Measurements from ENCODE around the gene SAMHD1. TPM values are rescaled to one million over a fixed set of nuclear protein-coding genes. Genes with fewer than 3 reads are reported as not detected.

The SAMHD1 gene
- total and polyA plus RNA-seq, 10 donors: 52.3 to 238 (median 195) TPM

DNA sequence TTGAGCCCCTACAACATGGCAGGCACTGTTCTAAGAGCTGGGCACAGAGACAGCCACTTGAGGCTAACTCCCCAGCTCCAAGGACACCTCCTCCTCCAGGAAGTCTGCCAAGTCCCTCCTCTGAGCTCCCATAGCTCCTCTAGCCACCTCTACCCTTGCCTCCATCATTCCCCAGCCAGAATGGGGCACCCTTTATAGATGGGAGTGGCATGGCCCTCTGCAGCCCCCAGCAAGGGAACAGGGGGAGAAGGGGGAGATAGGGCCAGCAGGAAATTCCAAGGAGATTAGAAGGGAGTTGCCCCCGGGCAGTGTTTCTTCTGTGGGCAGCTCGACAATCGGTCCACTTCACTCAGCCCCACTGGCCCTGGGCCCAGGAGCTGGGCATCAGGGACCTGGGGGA lies 95.3 kb downstream of the SAMHD1 start:
- no peak for TF ChIP-seq POLR2A (IDR thresholded peaks at IDR 0.05)
- TF ChIP-seq, protein P1, sequence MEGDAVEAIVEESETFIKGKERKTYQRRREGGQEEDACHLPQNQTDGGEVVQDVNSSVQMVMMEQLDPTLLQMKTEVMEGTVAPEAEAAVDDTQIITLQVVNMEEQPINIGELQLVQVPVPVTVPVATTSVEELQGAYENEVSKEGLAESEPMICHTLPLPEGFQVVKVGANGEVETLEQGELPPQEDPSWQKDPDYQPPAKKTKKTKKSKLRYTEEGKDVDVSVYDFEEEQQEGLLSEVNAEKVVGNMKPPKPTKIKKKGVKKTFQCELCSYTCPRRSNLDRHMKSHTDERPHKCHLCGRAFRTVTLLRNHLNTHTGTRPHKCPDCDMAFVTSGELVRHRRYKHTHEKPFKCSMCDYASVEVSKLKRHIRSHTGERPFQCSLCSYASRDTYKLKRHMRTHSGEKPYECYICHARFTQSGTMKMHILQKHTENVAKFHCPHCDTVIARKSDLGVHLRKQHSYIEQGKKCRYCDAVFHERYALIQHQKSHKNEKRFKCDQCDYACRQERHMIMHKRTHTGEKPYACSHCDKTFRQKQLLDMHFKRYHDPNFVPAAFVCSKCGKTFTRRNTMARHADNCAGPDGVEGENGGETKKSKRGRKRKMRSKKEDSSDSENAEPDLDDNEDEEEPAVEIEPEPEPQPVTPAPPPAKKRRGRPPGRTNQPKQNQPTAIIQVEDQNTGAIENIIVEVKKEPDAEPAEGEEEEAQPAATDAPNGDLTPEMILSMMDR (IDR thresholded peaks at IDR 0.05 in 8 of 11, conservative IDR thresholded peaks at IDR 0.05 in 3 of 11): no peak
- no peak for TF ChIP-seq POLR2AphosphoS5 (IDR thresholded peaks at IDR 0.05)
- no peak overlapping the region for H3K4me3 ChIP-seq
- no peaks in the 10 kb centered on the region for H3K27me3 ChIP-seq (replicated peaks in 1 of 7)
- H3K36me3 ChIP-seq: no peaks in the 10 kb centered on the region
- WGBS, 5 donors: 37 to 75% (median 61%) methylated on average over 3 of the region's 3 CpGs
- no peaks in the 10 kb centered on the region for H3K9me3 ChIP-seq
- peak overlapping the region in 5 of 8 donors; percentile 39 to 72 (median 68) for H3K27ac ChIP-seq
- no peak for DNase-seq
- peaks cover 32 to 96% (median 85%) of the 10 kb centered on the region in 6 donors for H3K4me1 ChIP-seq
- intact Hi-C loops (cut with DNase I; ENCODE audit: low total_unique reads): no loop called here

DNA sequence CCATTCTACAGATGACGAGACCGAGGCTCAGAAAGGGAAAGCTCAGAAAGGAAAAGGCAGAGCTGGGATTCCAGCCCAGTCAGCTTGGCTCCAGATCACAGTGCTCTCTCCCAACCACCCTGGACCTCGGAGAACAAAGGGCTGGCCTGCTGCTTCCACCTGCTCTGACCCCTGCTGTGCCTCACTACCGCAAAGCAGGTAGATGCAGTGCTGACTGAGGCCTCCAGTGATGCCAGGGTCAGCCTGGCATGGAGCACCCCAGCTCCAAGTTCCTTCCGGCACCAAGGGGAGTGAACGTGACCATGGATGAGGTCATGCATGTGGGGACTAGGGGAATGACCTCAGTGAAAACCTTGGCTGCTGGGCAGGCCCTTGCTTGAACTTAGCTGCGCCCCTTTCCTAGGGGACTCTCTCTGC lies 96.3 kb downstream of the SAMHD1 start:
- H3K9me3 ChIP-seq: peaks cover 0 to 5% (median 2%) of the 10 kb centered on the region in 8 donors
- no peak for TF ChIP-seq POLR2AphosphoS5 (IDR thresholded peaks at IDR 0.05)
- TF ChIP-seq, protein P1 (IDR thresholded peaks at IDR 0.05 in 8 of 11, conservative IDR thresholded peaks at IDR 0.05 in 3 of 11): no peak
- no peak for TF ChIP-seq POLR2A (IDR thresholded peaks at IDR 0.05)
- H3K36me3 ChIP-seq: no peaks in the 10 kb centered on the region
- no peaks in the 10 kb centered on the region for H3K27me3 ChIP-seq (replicated peaks in 1 of 7)
- no peak for DNase-seq
- H3K27ac ChIP-seq: peak overlapping the region in 3 of 8 donors; percentile 68 to 72 (median 68)
- peaks cover 26 to 91% (median 77%) of the 10 kb centered on the region in 6 donors for H3K4me1 ChIP-seq
- intact Hi-C loops (cut with DNase I; ENCODE audit: low total_unique reads): no loop called here
- H3K4me3 ChIP-seq: no peak overlapping the region
- 67 to 85% (median 78%) methylated on average over 6 to 7 of the region's 7 CpGs for WGBS, 5 donors

DNA sequence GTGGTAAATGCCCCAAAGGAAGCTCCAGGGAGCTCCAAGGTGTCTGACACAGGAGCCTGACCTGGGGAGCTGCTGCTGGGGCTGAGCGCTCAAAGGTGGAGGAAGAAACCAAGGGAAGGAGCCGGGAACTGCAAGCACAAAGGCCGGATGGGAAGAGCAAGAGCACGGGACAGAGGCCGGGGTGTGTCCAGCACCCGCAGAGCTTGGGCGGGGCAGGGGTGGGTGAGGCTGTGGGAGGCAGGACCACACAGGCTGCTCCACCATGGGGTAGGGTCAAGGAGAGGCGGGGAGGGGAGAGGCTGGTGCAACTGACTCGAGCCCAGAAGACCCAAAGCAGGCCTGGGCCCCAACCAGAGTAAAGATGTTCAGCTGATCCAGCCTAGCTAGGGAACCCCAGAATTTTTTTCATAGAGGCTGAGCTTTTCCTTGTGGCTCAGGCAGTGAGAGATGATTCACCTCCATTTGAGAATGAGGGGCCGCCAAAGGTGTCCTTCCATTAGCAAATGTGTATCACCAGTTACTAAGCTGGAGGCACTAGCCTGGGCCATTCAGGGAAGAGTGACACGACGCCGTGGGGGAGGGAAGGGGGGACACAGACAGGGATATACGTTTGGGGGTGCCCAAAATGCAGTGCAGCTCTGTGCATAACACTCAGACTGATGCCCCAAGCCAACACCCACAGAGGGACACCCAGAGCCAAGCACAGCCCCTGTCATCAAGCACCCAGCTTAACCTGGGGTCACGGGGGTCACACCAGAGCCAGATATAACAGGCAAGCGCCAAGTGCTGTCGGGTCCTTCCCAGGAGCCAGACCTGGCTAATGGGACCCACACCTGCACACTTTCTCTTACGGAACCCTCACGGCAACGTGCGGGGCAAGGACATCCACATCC lies 96.9 kb downstream of the SAMHD1 start:
- peaks cover 0 to 5% (median 2%) of the 10 kb centered on the region in 8 donors for H3K9me3 ChIP-seq
- peaks cover 26 to 89% (median 76%) of the 10 kb centered on the region in 6 donors for H3K4me1 ChIP-seq
- WGBS, 5 donors: 80 to 84% (median 83%) methylated on average over 20 to 21 of the region's 21 CpGs
- intact Hi-C loops (cut with DNase I; ENCODE audit: low total_unique reads): no loop called here
- H3K4me3 ChIP-seq: no peak overlapping the region
- peak overlapping the region in 5 of 8 donors; percentile 8 to 72 (median 68) for H3K27ac ChIP-seq
- TF ChIP-seq POLR2A (IDR thresholded peaks at IDR 0.05) (no peak), POLR2AphosphoS5 (IDR thresholded peaks at IDR 0.05) (peak in 1 of 3 donors; percentile 42)
- DNase-seq: no peak
- H3K36me3 ChIP-seq: no peaks in the 10 kb centered on the region
- H3K27me3 ChIP-seq (replicated peaks in 1 of 7): no peaks in the 10 kb centered on the region

DNA sequence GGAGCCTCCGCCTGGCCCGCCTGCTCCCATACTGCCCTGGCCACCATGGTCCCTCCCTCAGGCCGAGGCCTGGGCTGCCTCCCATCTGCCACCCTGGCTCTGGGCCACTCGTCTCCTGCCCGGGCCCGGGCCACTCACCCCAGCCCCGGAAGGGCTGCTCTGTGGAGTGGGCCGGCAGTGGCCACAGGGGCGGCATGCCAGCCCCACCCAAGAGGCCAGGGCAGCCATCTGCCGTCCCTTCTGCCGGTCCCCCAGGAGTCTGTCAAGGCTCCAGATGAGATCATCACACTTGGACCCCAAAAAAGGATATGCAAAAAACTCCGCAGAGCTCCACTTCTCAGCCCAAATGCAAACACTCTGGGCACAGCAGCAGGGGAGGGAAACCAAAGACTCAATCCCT lies 99.3 kb downstream of the SAMHD1 start:
- WGBS, 5 donors: 51 to 81% (median 67%) methylated on average over 11 to 12 of the region's 12 CpGs

DNA sequence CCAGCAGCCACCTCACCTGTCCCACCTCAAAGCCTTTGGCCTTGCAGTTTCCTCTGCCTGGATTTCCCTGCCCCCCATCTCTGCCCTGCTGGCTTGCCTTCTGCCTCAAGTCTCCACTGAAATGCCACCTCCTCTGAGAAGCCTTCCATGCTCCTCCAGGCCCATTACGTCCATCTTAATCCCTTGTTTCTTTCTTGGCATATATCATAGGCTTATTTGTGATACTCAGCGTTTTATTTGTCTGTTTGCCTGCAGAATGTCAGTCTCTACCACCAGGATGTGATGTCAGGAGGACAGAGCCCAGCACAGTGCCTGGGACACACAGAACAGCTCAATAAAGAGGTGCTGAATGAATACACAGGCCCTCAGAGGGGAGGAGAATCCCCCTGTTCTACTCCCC lies 100.0 kb downstream of the SAMHD1 start:
- Histone ChIP-seq H3K4me1 (peaks cover 36 to 92% (median 80%) of the 10 kb centered on the region in 6 donors), H3K27ac (peak overlapping the region in 5 of 8 donors; percentile 63 to 84 (median 69)), H3K4me3 (no peak overlapping the region), H3K27me3 (replicated peaks in 1 of 7) (no peaks in the 10 kb centered on the region), H3K36me3 (no peaks in the 10 kb centered on the region), H3K9me3 (peaks cover 0 to 5% (median 2%) of the 10 kb centered on the region in 8 donors)
- intact Hi-C loops (cut with DNase I; ENCODE audit: low total_unique reads): no loop called here
- no peak for TF ChIP-seq POLR2A (IDR thresholded peaks at IDR 0.05)
- TF ChIP-seq POLR2AphosphoS5 (IDR thresholded peaks at IDR 0.05): no peak
- TF ChIP-seq, protein P1 (IDR thresholded peaks at IDR 0.05 in 8 of 11, conservative IDR thresholded peaks at IDR 0.05 in 3 of 11): no peak
- DNase-seq: no peak
- WGBS, 5 donors: 84 to 98% (median 94%) methylated on average over 2 of the region's 2 CpGs

More for the DNA sequence above, 99.3 kb downstream of the SAMHD1 start:
- Histone ChIP-seq H3K36me3 (no peaks in the 10 kb centered on the region), H3K4me1 (peaks cover 33 to 92% (median 80%) of the 10 kb centered on the region in 6 donors), H3K27ac (peak overlapping the region; percentile 42 to 84 (median 66)), H3K4me3 (peak overlapping the region in 1 of 8 donors; percentile 24), H3K27me3 (replicated peaks in 1 of 7) (no peaks in the 10 kb centered on the region), H3K9me3 (peaks cover 0 to 5% (median 2%) of the 10 kb centered on the region in 8 donors)
- no peak for DNase-seq
- TF ChIP-seq POLR2AphosphoS5 (IDR thresholded peaks at IDR 0.05): peak in 2 of 3 donors; percentile 47 to 59
- TF ChIP-seq POLR2A (IDR thresholded peaks at IDR 0.05): no peak
- intact Hi-C loops (cut with DNase I; ENCODE audit: low total_unique reads): no loop called here

Measured in spleen (tissue), 11 donors.